IPS-20b (cell line): Measurements from ENCODE around the gene FBXW4.

Experiments used
- H3K27ac ChIP-seq: one replicate; pipeline ENCODE4 v1.5.1; 2013; ENCODE audit warnings: low read length
- H3K27me3 ChIP-seq: 2 replicates; pipeline ENCODE4 v1.6.1; 2013; ENCODE audit warnings: mild to moderate bottlenecking, low read length, inconsistent platforms; ENCODE audit not compliant: insufficient read depth
- H3K36me3 ChIP-seq: 2 replicates; pipeline ENCODE4 v1.6.1; 2013; ENCODE audit warnings: low read depth, mild to moderate bottlenecking, inconsistent platforms, low read length, moderate library complexity; ENCODE audit not compliant: insufficient read depth
- H3K4me1 ChIP-seq: 2 replicates; pipeline ENCODE4 v1.6.1; 2013; ENCODE audit warnings: mild to moderate bottlenecking, control low read depth, inconsistent platforms, low read length, moderate library complexity; ENCODE audit not compliant: insufficient read depth
- H3K4me3 ChIP-seq: 2 replicates; pipeline ENCODE4 v1.5.1; 2013; ENCODE audit warnings: mild to moderate bottlenecking, low read length, inconsistent platforms
- H3K9ac ChIP-seq: 2 replicates; pipeline ENCODE4 v1.6.1; 2013; ENCODE audit warnings: low read depth, mild to moderate bottlenecking, inconsistent platforms, low read length, moderate library complexity
- H3K9me3 ChIP-seq: 2 replicates; pipeline ENCODE4 v1.6.1; 2013; ENCODE audit warnings: mild to moderate bottlenecking, low read depth, low read length, inconsistent platforms; ENCODE audit not compliant: insufficient read depth

The FBXW4 gene

GRCh38 chr10:101630633-101630920 is 64.4 kb downstream of the FBXW4 start:
- H3K36me3 ChIP-seq: no peaks in the 10 kb centered on the region

GRCh38 chr10:101629837-101630632 is 64.9 kb downstream of the FBXW4 start:
- no peaks in the 10 kb centered on the region for H3K27me3 ChIP-seq
- H3K9me3 ChIP-seq: 0 out of 2 replicates have a peak, but pooled peaks cover 4% of the 10 kb centered on the region
- no peaks in the 10 kb centered on the region for H3K36me3 ChIP-seq
- no peak overlapping the region for H3K9ac ChIP-seq
- H3K4me3 ChIP-seq: no peak overlapping the region
- H3K4me1 ChIP-seq: no peaks in the 10 kb centered on the region
- H3K27ac ChIP-seq: no peak overlapping the region

More at GRCh38 chr10:101630633-101630920, 64.4 kb downstream of the FBXW4 start:
- Histone ChIP-seq H3K27ac (no peak overlapping the region), H3K27me3 (no peaks in the 10 kb centered on the region), H3K4me3 (no peak overlapping the region), H3K9me3 (peaks cover 7% of the 10 kb centered on the region; the same call in 1 of the 2 replicates), H3K9ac (no peak overlapping the region), H3K4me1 (no peaks in the 10 kb centered on the region)

GRCh38 chr10:101625821-101626412 is 69.1 kb downstream of the FBXW4 start:
- Histone ChIP-seq H3K9me3 (no peaks in the 10 kb centered on the region), H3K36me3 (peaks cover 14% of the 10 kb centered on the region), H3K27me3 (no peaks in the 10 kb centered on the region), H3K9ac (no peak overlapping the region), H3K4me1 (no peaks in the 10 kb centered on the region), H3K27ac (no peak overlapping the region), H3K4me3 (no peak overlapping the region)

GRCh38 chr10:101624526-101625102 is 70.4 kb downstream of the FBXW4 start:
- no peaks in the 10 kb centered on the region for H3K9me3 ChIP-seq
- no peaks in the 10 kb centered on the region for H3K27me3 ChIP-seq
- H3K36me3 ChIP-seq: peaks cover 14% of the 10 kb centered on the region
- no peak overlapping the region for H3K27ac ChIP-seq
- H3K4me3 ChIP-seq: no peak overlapping the region
- no peaks in the 10 kb centered on the region for H3K4me1 ChIP-seq
- H3K9ac ChIP-seq: no peak overlapping the region

- peaks cover 14% of the 10 kb centered on the region for H3K36me3 ChIP-seq
- H3K4me1 ChIP-seq: no peaks in the 10 kb centered on the region
- H3K27ac ChIP-seq: no peak overlapping the region
- H3K9me3 ChIP-seq: no peaks in the 10 kb centered on the region
- H3K27me3 ChIP-seq: no peaks in the 10 kb centered on the region
- H3K9ac ChIP-seq: no peak overlapping the region
- no peak overlapping the region for H3K4me3 ChIP-seq
Observed at GRCh38 chr10:101623528-101623927, 71.4 kb downstream of the FBXW4 start.

GRCh38 chr10:101619983-101620382 is 75.0 kb downstream of the FBXW4 start:
- H3K36me3 ChIP-seq: peaks cover 14% of the 10 kb centered on the region
- H3K9me3 ChIP-seq: no peaks in the 10 kb centered on the region
- no peak overlapping the region for H3K27ac ChIP-seq
- no peaks in the 10 kb centered on the region for H3K27me3 ChIP-seq
- H3K9ac ChIP-seq: no peak overlapping the region
- no peak overlapping the region for H3K4me3 ChIP-seq
- H3K4me1 ChIP-seq: peaks cover 11% of the 10 kb centered on the region; the same call in 1 of the 2 replicates

- H3K27me3 ChIP-seq: no peaks in the 10 kb centered on the region
- no peak overlapping the region for H3K9ac ChIP-seq
- peaks cover 15% of the 10 kb centered on the region; the same call in 1 of the 2 replicates for H3K4me1 ChIP-seq
- H3K36me3 ChIP-seq: peaks cover 6% of the 10 kb centered on the region
- no peak overlapping the region for H3K27ac ChIP-seq
- no peak overlapping the region for H3K4me3 ChIP-seq
- H3K9me3 ChIP-seq: no peaks in the 10 kb centered on the region
Observed at GRCh38 chr10:101618871-101619270, 76.1 kb downstream of the FBXW4 start.

GRCh38 chr10:101617824-101618568 is 77.0 kb downstream of the FBXW4 start:
- H3K9ac ChIP-seq: no peak overlapping the region

GRCh38 chr10:101617102-101617823 is 77.7 kb downstream of the FBXW4 start:
- Histone ChIP-seq H3K4me1 (peaks cover 15% of the 10 kb centered on the region; the same call in 1 of the 2 replicates), H3K36me3 (no peaks in the 10 kb centered on the region), H3K27ac (no peak overlapping the region), H3K9me3 (no peaks in the 10 kb centered on the region), H3K4me3 (no peak overlapping the region), H3K9ac (no peak overlapping the region), H3K27me3 (no peaks in the 10 kb centered on the region)

More at GRCh38 chr10:101617824-101618568, 77.0 kb downstream of the FBXW4 start:
- no peaks in the 10 kb centered on the region for H3K27me3 ChIP-seq
- H3K27ac ChIP-seq: no peak overlapping the region
- no peak overlapping the region for H3K4me3 ChIP-seq
- no peaks in the 10 kb centered on the region for H3K36me3 ChIP-seq
- H3K9me3 ChIP-seq: no peaks in the 10 kb centered on the region
- H3K4me1 ChIP-seq: peaks cover 15% of the 10 kb centered on the region; the same call in 1 of the 2 replicates

- Histone ChIP-seq H3K27ac (no peak overlapping the region), H3K9me3 (no peaks in the 10 kb centered on the region), H3K4me1 (peaks cover 15% of the 10 kb centered on the region; the same call in 1 of the 2 replicates), H3K27me3 (no peaks in the 10 kb centered on the region), H3K36me3 (peaks cover 3% of the 10 kb centered on the region; the same call in 1 of the 2 replicates), H3K9ac (no peak overlapping the region), H3K4me3 (no peak overlapping the region)
Observed at GRCh38 chr10:101616415-101617101, 78.4 kb downstream of the FBXW4 start.
